ENCODE measurements around the gene ATG4A. TPM values are rescaled to one million over a fixed set of nuclear protein-coding genes. Genes with fewer than 3 reads are reported as not detected.

The ATG4A gene
- total RNA-seq, 1 experiment from 2014 or later: 6.4 TPM

DNA sequence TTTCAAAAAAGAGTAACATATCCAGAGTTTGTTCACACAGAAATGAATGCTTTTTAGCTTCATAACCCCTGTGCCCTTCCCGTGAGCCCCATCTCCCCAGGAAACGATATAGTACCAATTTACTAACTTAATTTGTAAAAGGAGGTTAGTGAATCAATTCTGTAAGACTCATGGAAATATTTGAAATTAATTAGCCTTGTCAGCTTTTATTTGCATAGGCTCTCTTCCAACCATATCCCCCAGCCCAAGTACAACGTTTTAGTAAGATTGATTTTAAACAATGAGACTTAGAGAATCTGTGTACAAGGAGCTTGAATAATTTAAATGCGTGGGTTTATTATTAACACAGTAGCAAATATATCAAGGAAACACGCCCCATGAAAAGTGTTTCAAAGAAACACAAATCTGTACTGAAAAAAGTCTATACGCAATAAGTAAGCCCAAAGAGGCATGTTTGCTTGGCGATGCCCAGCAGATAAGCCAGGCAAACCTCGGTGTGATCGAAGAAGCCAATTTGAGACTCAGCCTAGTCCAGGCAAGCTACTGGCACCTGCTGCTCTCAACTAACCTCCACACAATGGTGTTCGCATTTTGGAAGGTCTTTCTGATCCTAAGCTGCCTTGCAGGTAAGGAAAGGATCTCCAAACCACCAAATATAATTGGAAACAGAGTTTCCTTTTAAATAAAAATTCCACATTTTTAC, 46.9 kb upstream of the ATG4A start, which contains the start of gene VSIG1:
Gene VSIG1, plus strand, starts transcription at position 512 of the 703 bp plus-strand sequence. Its CDS starts 66 bp downstream, at position 578.
- H3K27ac ChIP-seq (ENCODE audit: insufficient read length, low read depth, low read length): no peak within 1 kb of the TSS
- no peak within 1 kb of the TSS for H3K4ac ChIP-seq (ENCODE audit: low read depth, low read length)
- Mint-ChIP-seq H3K27ac (no peak within 1 kb of the TSS), H3K36me3 (ENCODE audit: insufficient read depth in 1 of 3, low read depth in 3 of 3) (no peaks in the 10 kb centered on the region), H3K4me3 (no peak within 1 kb of the TSS), H3K4me1 (no peaks in the 10 kb centered on the region), H3K27me3 (ENCODE audit: low read depth) (no peaks in the 10 kb centered on the region; the same call in 1 of the 2 replicates), H3K9me3 (peaks cover 0 to 6% of the 10 kb centered on the region in 2 experiments; a peak in 1 of 5 replicates)
- H2AFZ ChIP-seq (ENCODE audit: low read length): no peak within 1 kb of the TSS
- no peaks in the 10 kb centered on the region for H4K20me1 ChIP-seq (ENCODE audit: control insufficient read depth, insufficient read depth, insufficient read length)
- H2BK20ac ChIP-seq (ENCODE audit: low read depth, low read length, poor library complexity, severe bottlenecking): no peak within 1 kb of the TSS
- DNase-seq: no peak
- no peak within 1 kb of the TSS for H2BK12ac ChIP-seq (ENCODE audit: insufficient read length, low read depth, low read length)
- no peaks in the 10 kb centered on the region for H3K9me3 ChIP-seq (ENCODE audit: control insufficient read depth, low read depth, low read length)
- H4K91ac ChIP-seq (ENCODE audit: insufficient read length, low read depth, low read length): no peak within 1 kb of the TSS
- H3K79me1 ChIP-seq (ENCODE audit: insufficient read depth, low read depth, low read length, poor library complexity, severe bottlenecking): no peaks in the 10 kb centered on the region
- H3T11ph ChIP-seq (ENCODE audit: low read length): no peak within 1 kb of the TSS
- no peak within 1 kb of the TSS for H2BK15ac ChIP-seq (ENCODE audit: low read depth, low read length)
- H2AK5ac ChIP-seq (ENCODE audit: insufficient read length, low read length): no peak within 1 kb of the TSS
- WGBS (ENCODE audit: extremely low coverage, insufficient read length, low lambda C conversion rate): no CpG with 5 or more reads among the region's 10 CpGs
- H3K4me2 ChIP-seq (ENCODE audit: insufficient read depth, insufficient read length, low read length): no peak within 1 kb of the TSS
- H3K18ac ChIP-seq (ENCODE audit: insufficient read length, low read depth, low read length): no peak within 1 kb of the TSS
- no peak within 1 kb of the TSS for H3K23ac ChIP-seq (ENCODE audit: insufficient read length, low read depth, low read length)
- H3K79me2 ChIP-seq (ENCODE audit: insufficient read depth, low read length): no peaks in the 10 kb centered on the region
- no peak for TF ChIP-seq CTCF (conservative IDR thresholded peaks at IDR 0.05)
- no peak within 1 kb of the TSS for H3K56ac ChIP-seq (ENCODE audit: insufficient read length, low read depth, low read length)
- no peak within 1 kb of the TSS for H3K9ac ChIP-seq (ENCODE audit: extremely low read depth, insufficient read length, low read length)
- no peaks in the 10 kb centered on the region for H3K4me1 ChIP-seq (ENCODE audit: insufficient read depth, low read length)
- H3K27me3 ChIP-seq (ENCODE audit: insufficient read depth, low read length): no peaks in the 10 kb centered on the region
- H4K5ac ChIP-seq (ENCODE audit: insufficient read length, low read depth, low read length): no peak within 1 kb of the TSS
- no peak within 1 kb of the TSS for H2BK120ac ChIP-seq (ENCODE audit: low read depth, low read length, poor library complexity, severe bottlenecking)
- no peak within 1 kb of the TSS for H3K14ac ChIP-seq (ENCODE audit: insufficient read depth, low read length)
- no peak within 1 kb of the TSS for H2BK5ac ChIP-seq (ENCODE audit: insufficient read length, low read length)
- no peak within 1 kb of the TSS for H4K8ac ChIP-seq (replicated peaks; ENCODE audit: insufficient read length, low read depth, low read length)
- H3K23me2 ChIP-seq (ENCODE audit: insufficient read length, low read depth, low read length, poor library complexity, severe bottlenecking): no peaks in the 10 kb centered on the region

Measured in H9 (cell line).